GM23338 (cell line): ENCODE results near the gene LMF1. TPM values are rescaled to one million over a fixed set of nuclear protein-coding genes. Genes with fewer than 3 reads are reported as not detected.

Source experiments
- ATAC-seq: fragments of 200-7000 bp; cut with Tn5 transposase; 3 replicates; pipeline ENCODE4 v1.9.1; 2020
- DNase-seq: peaks from one replicate; pipeline ENCODE4 v3.0.0-alpha.2; 2015; ENCODE audit warnings: low spot score
- H2AFZ ChIP-seq: fragments of 200-600 bp; sonication (generic); 2 replicates; pipeline ENCODE4 v1.8.0; 2016; ENCODE audit warnings: antibody characterized with exemption, mild to moderate bottlenecking, moderate library complexity
- H3F3A ChIP-seq: fragments of 200-600 bp; sonication (generic); replicated peaks from 2 replicates; pipeline ENCODE4 v1.8.0; 2017; ENCODE audit warnings: antibody characterized with exemption, mixed run types, low read depth
- H3K27ac ChIP-seq: fragments of 200-600 bp; sonication (generic); 2 replicates; pipeline ENCODE4 v1.6.1; 2016; ENCODE audit warnings: low read depth
- H3K27me3 ChIP-seq: fragments of 200-600 bp; sonication (generic); 2 replicates; pipeline ENCODE4 v1.8.0; 2016; ENCODE audit warnings: mild to moderate bottlenecking, mixed run types, moderate library complexity; ENCODE audit not compliant: insufficient read depth
- H3K36me3 ChIP-seq: fragments of 200-600 bp; sonication (generic); 2 replicates; pipeline ENCODE4 v1.8.0; 2016; ENCODE audit warnings: mild to moderate bottlenecking; ENCODE audit not compliant: insufficient read depth
- H3K4me1 ChIP-seq: fragments of 200-600 bp; sonication (generic); 2 replicates; pipeline ENCODE4 v1.8.0; 2016; ENCODE audit warnings: mild to moderate bottlenecking, moderate library complexity; ENCODE audit not compliant: insufficient read depth
- H3K4me2 ChIP-seq: fragments of 200-600 bp; sonication (generic); 2 replicates; pipeline ENCODE4 v1.7.1; 2017; ENCODE audit warnings: mixed run types
- H3K4me3 ChIP-seq: fragments of 200-600 bp; sonication (generic); 2 replicates; pipeline ENCODE4 v1.6.1; 2016; ENCODE audit warnings: mixed run types
- H3K79me2 ChIP-seq: fragments of 200-600 bp; sonication (generic); replicated peaks from 2 replicates; pipeline ENCODE4 v1.8.0; 2017; ENCODE audit warnings: mild to moderate bottlenecking; ENCODE audit not compliant: insufficient read depth
- H3K9me2 ChIP-seq: fragments of 200-600 bp; sonication (generic); 2 replicates; pipeline ENCODE4 v1.8.0; 2017; ENCODE audit not compliant: insufficient read depth
- H4K20me1 ChIP-seq: fragments of 200-600 bp; sonication (generic); replicated peaks from 2 replicates; pipeline ENCODE4 v1.8.0; 2017; ENCODE audit warnings: mild to moderate bottlenecking; ENCODE audit not compliant: insufficient read depth
- H3K27ac Mint-ChIP-seq: 2 replicates; pipeline ENCODE4 v1.8.0; 2020; ENCODE audit warnings: inconsistent platforms, mild to moderate bottlenecking, moderate library complexity, mixed read lengths
- H3K27me3 Mint-ChIP-seq: 3 replicates; pipeline ENCODE4 v1.8.0; 2022; ENCODE audit warnings: low read depth, mild to moderate bottlenecking, moderate library complexity, mixed read lengths, inconsistent platforms; ENCODE audit not compliant: insufficient read depth, poor library complexity
- H3K36me3 Mint-ChIP-seq: 3 replicates; pipeline ENCODE4 v1.8.0; 2021; ENCODE audit warnings: low read depth, mild to moderate bottlenecking, inconsistent platforms, moderate library complexity, mixed read lengths
- H3K4me1 Mint-ChIP-seq: 3 replicates; pipeline ENCODE4 v1.8.0; 2020; ENCODE audit warnings: mild to moderate bottlenecking, inconsistent platforms, mixed read lengths
- H3K4me3 Mint-ChIP-seq: 3 replicates; pipeline ENCODE4 v1.8.0; 2021; ENCODE audit warnings: moderate library complexity, mild to moderate bottlenecking, inconsistent platforms, mixed read lengths
- H3K9me3 Mint-ChIP-seq: 3 replicates; pipeline ENCODE4 v1.8.0; 2020; ENCODE audit warnings: moderate library complexity, mild to moderate bottlenecking, inconsistent platforms, mixed read lengths
- EZH2phosphoT487 ChIP-seq: fragments of 200-600 bp; sonication (generic); IDR thresholded peaks from one replicate; pipeline ENCODE4 v1.8.1; 2018; ENCODE audit warnings: antibody characterized with exemption; ENCODE audit not compliant: unreplicated experiment
- JUNB ChIP-seq: IDR thresholded peaks from one replicate; pipeline ENCODE4 v1.6.1; 2016; ENCODE audit warnings: antibody characterized with exemption; ENCODE audit not compliant: unreplicated experiment
- POLR2AphosphoS5 ChIP-seq: IDR thresholded peaks from 2 replicates; pipeline ENCODE4 v1.6.1; 2016; ENCODE audit warnings: antibody characterized with exemption, low read depth
- STAT1 ChIP-seq: IDR thresholded peaks from one replicate; pipeline ENCODE4 v1.6.1; 2016; ENCODE audit warnings: antibody characterized with exemption; ENCODE audit not compliant: unreplicated experiment
- ZNF114 ChIP-seq: fragments of 250-450 bp; sonication (Bioruptor Pico); IDR thresholded peaks from 2 replicates; pipeline ENCODE4 v1.5.0; 2020; ENCODE audit warnings: mild to moderate bottlenecking, moderate library complexity
- ZNF331 ChIP-seq: fragments of 250-450 bp; sonication (Bioruptor Pico); IDR thresholded peaks from 2 replicates; pipeline ENCODE4 v1.5.0; 2020; ENCODE audit warnings: low read depth, mild to moderate bottlenecking, moderate library complexity
- polyA plus RNA-seq: library from polyadenylated mRNA; unstranded; fragments of >200 nt; fragmentation: Nextera tagmentation; extraction: Ambion mirVana; gene quantifications from 2 replicates; pipeline ENCODE4 v1.2.1, GENCODE V29; 2016
- total RNA-seq: library from RNA; depleted of rRNA; stranded (reverse); fragments of >200 nt; shearing (Covaris generic); gene quantifications from 2 replicates; pipeline ENCODE4 v1.2.3, GENCODE V29; 2014
- TF ChIP-seq, protein P1 (sequence below), 2 experiments: fragments of 200-600 bp in 1 of 2; sonication (generic) in 1 of 2; conservative IDR thresholded peaks; 2 replicates each; pipeline versions ENCODE4 v1.5.1 to v1.6.1; 2016 to 2017; ENCODE audit warnings: antibody characterized with exemption in 2 of 2, low read depth in 2 of 2, mild to moderate bottlenecking in 2 of 2, moderate library complexity in 1 of 2
- TF ChIP-seq, protein P2 (sequence below): fragments of 250-450 bp; sonication (Bioruptor Pico); IDR thresholded peaks from 2 replicates; pipeline ENCODE4 v1.5.0; 2020; ENCODE audit warnings: mild to moderate bottlenecking, moderate library complexity

LMF1 gene
- total and polyA plus RNA-seq, 2 experiments from 2014 or later, result 4.2 to 10.1 TPM

DNA sequence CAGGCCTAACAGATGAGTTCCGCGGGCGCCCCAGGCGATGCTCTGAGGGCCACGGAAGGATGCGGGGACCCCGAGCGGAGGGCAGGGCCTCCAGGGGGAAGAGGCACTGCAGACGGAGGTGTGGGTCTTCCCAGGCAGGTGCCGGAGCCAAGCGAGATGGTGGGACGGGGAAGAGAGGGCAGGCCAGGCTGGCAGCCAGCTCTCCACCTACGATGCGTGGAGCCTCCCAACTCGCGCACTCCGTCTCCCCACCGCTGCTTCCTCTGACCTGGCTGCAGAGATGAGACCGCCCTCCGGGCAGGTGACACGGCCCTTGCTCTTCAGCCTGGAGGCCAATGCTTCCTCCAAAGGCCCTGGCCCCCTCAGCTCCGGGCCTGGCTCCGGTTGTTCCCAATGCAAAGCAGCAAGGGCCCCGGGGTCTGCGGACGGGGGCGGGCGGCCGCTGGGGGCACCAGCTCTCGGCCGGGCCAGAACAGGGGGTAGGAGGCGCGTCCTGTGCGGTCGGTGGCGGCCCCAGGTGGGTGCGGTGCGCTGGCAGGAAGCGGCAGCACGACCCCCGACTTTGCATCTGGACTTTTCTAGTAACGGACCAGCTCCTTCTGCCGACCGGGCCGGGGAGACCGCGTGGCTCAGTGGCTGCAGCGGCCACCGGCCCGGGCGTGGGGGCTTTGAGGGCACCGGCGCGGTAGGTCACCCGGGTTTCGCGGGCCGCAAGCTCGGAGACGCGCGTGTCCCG, 9.2 kb upstream of the LMF1 start:
- H4K20me1 ChIP-seq, result no peaks in the 10 kb centered on the region; the same call in 1 of the 2 replicates
- H3K9me2 ChIP-seq, result no peaks in the 10 kb centered on the region
- peak overlapping the region; percentile 68 for H3K4me3 ChIP-seq
- no peaks in the 10 kb centered on the region for H3F3A ChIP-seq
- Mint-ChIP-seq H3K4me1 (peaks cover 7% of the 10 kb centered on the region), H3K36me3 (no peaks in the 10 kb centered on the region), H3K27ac (no peak overlapping the region), H3K4me3 (peak overlapping the region; percentile 52), H3K27me3 (peaks cover 30% of the 10 kb centered on the region), H3K9me3 (no peaks in the 10 kb centered on the region)
- peak overlapping the region; percentile 32 for H2AFZ ChIP-seq
- no peaks in the 10 kb centered on the region for H3K79me2 ChIP-seq
- H3K4me2 ChIP-seq, result peak overlapping the region; percentile 84
- H3K36me3 ChIP-seq, result no peaks in the 10 kb centered on the region
- TF ChIP-seq STAT1 (no peak), POLR2AphosphoS5 (no peak), ZNF331 (no peak), JUNB (no peak), ZNF114 (CRISPR knock-in tag) (no peak), EZH2phosphoT487 (no peak)
- TF ChIP-seq, protein P1, sequence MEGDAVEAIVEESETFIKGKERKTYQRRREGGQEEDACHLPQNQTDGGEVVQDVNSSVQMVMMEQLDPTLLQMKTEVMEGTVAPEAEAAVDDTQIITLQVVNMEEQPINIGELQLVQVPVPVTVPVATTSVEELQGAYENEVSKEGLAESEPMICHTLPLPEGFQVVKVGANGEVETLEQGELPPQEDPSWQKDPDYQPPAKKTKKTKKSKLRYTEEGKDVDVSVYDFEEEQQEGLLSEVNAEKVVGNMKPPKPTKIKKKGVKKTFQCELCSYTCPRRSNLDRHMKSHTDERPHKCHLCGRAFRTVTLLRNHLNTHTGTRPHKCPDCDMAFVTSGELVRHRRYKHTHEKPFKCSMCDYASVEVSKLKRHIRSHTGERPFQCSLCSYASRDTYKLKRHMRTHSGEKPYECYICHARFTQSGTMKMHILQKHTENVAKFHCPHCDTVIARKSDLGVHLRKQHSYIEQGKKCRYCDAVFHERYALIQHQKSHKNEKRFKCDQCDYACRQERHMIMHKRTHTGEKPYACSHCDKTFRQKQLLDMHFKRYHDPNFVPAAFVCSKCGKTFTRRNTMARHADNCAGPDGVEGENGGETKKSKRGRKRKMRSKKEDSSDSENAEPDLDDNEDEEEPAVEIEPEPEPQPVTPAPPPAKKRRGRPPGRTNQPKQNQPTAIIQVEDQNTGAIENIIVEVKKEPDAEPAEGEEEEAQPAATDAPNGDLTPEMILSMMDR (conservative IDR thresholded peaks at IDR 0.05; ENCODE audit: low read depth in 2 of 2), result peak in 1 of 2 experiments; percentile 15; a peak in 1 of 4 replicates
- TF ChIP-seq, protein P2, sequence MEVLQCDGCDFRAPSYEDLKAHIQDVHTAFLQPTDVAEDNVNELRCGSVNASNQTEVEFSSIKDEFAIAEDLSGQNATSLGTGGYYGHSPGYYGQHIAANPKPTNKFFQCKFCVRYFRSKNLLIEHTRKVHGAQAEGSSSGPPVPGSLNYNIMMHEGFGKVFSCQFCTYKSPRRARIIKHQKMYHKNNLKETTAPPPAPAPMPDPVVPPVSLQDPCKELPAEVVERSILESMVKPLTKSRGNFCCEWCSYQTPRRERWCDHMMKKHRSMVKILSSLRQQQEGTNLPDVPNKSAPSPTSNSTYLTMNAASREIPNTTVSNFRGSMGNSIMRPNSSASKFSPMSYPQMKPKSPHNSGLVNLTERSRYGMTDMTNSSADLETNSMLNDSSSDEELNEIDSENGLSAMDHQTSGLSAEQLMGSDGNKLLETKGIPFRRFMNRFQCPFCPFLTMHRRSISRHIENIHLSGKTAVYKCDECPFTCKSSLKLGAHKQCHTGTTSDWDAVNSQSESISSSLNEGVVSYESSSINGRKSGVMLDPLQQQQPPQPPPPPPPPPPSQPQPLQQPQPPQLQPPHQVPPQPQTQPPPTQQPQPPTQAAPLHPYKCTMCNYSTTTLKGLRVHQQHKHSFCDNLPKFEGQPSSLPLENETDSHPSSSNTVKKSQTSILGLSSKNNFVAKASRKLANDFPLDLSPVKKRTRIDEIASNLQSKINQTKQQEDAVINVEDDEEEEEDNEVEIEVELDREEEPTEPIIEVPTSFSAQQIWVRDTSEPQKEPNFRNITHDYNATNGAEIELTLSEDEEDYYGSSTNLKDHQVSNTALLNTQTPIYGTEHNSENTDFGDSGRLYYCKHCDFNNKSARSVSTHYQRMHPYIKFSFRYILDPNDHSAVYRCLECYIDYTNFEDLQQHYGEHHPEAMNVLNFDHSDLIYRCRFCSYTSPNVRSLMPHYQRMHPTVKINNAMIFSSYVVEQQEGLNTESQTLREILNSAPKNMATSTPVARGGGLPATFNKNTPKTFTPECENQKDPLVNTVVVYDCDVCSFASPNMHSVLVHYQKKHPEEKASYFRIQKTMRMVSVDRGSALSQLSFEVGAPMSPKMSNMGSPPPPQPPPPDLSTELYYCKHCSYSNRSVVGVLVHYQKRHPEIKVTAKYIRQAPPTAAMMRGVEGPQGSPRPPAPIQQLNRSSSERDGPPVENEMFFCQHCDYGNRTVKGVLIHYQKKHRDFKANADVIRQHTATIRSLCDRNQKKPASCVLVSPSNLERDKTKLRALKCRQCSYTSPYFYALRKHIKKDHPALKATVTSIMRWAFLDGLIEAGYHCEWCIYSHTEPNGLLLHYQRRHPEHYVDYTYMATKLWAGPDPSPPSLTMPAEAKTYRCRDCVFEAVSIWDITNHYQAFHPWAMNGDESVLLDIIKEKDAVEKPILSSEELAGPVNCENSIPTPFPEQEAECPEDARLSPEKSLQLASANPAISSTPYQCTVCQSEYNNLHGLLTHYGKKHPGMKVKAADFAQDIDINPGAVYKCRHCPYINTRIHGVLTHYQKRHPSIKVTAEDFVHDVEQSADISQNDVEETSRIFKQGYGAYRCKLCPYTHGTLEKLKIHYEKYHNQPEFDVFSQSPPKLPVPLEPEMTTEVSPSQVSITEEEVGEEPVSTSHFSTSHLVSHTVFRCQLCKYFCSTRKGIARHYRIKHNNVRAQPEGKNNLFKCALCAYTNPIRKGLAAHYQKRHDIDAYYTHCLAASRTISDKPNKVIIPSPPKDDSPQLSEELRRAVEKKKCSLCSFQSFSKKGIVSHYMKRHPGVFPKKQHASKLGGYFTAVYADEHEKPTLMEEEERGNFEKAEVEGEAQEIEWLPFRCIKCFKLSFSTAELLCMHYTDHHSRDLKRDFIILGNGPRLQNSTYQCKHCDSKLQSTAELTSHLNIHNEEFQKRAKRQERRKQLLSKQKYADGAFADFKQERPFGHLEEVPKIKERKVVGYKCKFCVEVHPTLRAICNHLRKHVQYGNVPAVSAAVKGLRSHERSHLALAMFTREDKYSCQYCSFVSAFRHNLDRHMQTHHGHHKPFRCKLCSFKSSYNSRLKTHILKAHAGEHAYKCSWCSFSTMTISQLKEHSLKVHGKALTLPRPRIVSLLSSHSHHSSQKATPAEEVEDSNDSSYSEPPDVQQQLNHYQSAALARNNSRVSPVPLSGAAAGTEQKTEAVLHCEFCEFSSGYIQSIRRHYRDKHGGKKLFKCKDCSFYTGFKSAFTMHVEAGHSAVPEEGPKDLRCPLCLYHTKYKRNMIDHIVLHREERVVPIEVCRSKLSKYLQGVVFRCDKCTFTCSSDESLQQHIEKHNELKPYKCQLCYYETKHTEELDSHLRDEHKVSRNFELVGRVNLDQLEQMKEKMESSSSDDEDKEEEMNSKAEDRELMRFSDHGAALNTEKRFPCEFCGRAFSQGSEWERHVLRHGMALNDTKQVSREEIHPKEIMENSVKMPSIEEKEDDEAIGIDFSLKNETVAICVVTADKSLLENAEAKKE (CRISPR knock-in tag), result no peak
- H3K4me1 ChIP-seq, result no peaks in the 10 kb centered on the region
- no peak overlapping the region for H3K27ac ChIP-seq
- DNase-seq (peak; percentile 70), ATAC-seq (peak; percentile 29)
- peaks cover 27% of the 10 kb centered on the region for H3K27me3 ChIP-seq
